Measurements from ENCODE around the gene SRP9.
A peak's percentile ranks its signal among the peaks of the same experiment; 100 is the strongest.

Gene SRP9, protein sequence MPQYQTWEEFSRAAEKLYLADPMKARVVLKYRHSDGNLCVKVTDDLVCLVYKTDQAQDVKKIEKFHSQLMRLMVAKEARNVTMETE

DNA sequence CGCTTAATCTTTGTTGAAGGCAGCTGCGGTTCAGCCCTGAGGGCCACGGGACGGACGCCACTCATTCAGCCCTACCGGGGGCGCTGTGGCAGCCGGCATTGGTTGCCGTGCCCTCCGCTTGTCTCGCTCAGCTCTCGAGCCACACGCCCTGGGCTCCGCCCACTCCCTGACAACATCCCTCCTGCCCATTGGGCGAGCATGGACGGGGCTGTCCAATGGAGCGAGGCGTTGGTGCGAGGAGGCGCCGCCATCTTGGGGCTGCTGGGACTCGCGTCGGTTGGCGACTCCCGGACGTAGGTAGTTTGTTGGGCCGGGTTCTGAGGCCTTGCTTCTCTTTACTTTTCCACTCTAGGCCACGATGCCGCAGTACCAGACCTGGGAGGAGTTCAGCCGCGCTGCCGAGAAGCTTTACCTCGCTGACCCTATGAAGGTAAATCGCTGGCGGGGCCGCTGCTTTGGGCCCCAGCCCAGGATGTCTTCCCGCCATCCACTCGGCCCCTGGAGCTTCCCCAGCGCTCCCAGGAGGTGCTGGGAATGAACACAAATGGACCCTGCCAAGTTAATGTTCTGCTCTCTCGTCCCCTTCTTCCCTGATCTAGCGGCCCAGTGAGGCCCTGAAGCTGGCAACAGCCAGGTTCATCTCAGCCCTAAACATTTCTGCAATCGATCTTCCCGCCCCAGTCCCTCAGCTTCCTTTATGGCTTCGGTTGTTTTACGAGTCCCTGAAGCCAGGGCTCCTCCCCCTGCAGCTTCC lies at the start of gene SRP9:
TSS of gene SRP9 (plus strand) at position 244 of the 754 bp plus-strand sequence. CDS start at position 359, 115 bp downstream.
- peak; percentile 97 for DNase-seq

DNA sequence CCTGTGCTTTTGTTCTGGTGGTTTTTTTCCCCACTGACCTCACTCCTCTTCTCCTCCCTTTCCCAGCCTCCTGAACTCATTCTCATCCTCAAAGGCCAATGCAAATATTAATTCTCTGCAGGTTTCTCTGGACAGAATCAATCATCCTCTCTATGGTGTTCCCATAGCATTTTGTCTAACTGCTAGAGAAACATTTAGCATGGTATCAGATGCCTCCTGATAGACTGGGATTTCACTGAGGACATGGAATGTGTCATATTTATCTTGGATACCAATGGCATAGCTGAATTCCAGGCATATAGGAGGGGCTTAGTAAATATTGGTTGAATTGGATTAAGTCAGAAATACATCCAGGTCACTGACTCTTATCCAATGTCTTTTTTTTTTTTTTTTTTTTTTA lies 46.1 kb upstream of the SRP9 start:
- DNase-seq, result no peak

DNA sequence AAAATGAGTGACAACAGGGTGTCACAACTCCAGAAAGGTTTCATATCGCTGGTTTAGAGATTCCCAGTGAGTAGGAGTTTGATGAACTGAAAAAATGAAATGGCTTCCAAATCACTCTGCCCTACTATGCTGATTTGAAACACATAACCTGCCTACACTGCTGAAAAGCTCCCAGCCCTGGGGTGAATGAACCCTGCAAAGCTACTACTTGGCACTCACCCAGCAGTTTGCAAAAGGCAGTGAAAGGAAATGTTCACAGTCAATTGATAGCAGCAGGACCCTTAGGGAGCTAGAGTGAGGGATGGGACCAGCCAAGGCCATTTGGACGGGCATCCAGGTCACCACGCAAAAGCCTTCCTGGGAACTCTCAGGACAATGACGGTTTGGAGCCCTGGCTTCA lies 44.4 kb upstream of the SRP9 start:
- DNase-seq, result no peak

DNA sequence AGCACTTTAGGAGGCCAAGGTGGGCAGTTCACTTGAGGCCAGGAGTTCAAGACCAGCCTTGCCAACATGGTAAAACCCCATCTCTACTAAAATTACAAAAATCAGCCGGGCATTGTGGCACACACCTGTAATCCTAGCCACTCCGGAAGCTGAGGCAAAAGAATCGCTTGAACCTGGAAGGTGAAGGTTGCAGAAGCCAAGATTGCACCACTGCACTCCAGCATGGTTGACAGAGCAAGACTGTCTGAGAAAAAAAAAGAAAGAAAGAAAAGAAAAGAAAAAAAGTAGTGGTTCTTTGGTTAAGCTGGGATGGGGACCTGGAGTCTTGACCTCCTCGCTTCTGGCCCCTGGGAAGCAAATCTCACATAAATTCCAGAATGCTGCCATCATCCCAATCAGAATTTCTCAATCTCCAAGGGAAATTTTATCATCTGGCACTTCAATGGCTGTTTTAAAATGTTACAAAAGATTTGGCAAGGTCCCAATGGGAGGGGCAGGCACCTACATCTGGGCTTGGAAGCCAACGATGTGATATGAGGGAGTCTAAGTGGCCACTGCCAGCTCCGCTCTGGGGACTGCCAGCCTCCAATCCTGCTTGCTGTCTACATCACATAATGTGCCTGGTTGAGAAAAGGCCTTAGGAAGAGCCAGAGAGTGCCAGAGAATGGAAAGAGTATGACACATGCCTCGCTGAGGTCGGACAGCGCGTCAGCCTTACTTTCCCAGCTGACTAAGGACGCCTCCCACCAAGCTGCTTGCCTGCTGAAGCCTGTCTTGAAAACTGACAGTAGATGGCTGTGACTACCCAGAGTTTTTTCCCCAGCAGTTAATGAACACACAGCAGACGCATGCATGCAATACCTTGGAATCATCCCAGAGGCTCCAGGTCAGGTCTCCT lies 42.1 kb upstream of the SRP9 start:
- DNase-seq, result peak; percentile 16

DNA sequence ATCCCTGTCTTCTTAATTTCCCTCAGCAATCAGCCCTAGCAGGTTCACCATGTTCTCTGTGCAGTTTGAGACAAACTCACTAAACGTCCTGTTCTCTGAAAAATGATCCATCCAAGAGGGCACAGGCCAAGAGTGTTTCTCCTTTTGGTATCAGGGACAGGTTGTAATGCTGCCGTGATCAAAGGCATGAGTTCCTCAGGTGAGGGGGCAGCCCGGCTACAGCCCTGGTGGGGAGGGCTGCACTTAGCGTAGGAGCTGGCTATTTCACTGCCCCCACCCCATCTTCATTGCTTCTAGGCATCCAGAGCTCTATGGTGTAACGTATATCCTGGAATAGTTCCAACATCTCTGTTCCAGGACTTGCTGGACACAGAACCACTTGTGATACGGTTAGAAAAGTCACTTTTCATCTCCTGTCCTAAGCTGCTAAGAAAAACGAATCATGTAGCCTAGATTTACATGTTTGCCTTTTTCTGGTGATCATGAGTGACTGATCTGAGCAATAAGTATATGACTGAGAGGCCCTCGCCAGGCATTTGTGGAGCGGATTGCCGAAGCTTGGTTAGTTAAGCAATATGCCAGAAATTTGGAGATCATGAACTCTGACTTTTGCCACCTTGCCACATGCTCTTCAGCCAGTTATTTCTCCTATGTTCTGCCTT lies 41.1 kb upstream of the SRP9 start:
- no peak for DNase-seq

DNA sequence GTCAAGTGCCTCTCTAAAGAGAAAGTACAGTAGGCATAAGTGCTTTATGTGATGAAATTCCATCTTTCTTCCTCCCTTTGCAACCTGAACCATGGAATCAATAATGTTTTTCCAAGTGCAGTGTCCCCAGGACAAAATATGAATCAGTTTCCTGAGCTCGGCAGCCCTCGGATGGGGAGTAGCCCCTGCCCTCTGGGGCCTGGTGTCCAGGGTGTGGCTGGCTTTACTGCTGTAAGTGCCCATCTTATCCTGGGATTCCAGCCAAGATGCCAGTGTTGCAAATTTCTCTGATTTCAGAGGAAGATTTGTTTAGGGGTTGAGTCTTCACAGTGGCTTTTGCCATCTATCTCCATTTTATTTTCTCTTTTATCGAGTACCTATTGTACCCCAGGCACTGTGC lies 40.5 kb upstream of the SRP9 start:
- no peak for DNase-seq

DNA sequence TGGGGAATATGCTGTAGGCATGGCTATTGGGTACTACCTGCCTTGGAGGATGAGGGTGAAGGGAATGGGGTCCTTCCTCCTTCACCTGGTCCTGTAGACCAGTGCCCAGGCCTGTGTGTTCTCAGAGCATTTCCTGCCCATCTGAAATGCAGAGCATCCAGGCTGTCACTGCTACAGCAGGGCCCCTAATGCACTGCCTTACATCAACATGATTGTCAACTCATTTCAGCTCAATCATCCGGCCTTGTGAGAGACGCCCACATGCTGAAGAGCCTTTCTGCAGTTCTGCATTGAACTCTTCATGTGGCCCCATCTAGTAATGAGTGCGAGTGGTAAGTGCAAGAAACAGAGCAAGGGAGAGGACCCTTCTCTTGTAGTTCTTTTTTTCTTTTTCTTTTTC lies 39.8 kb upstream of the SRP9 start:
- DNase-seq, result peak; percentile 53

DNA sequence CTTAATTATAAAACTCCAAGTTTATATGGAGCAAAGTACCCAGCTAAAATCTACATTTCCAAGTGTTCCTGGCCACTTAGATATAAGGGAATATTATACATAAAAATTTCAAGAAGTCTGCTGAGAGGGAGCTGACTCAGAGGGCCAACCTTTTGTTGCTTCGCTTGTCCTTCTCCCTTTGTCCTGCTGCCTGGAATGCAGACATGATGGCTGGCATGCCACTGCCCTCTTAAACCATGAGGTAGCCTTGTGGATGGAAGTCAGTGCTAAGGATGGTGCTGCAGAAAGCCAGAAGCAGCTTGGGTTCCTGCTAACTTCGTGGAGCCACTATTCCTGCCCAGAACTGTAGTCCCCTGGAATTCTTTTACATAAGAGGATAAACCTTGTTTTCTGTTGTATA lies 38.9 kb upstream of the SRP9 start:
- no peak for DNase-seq

DNA sequence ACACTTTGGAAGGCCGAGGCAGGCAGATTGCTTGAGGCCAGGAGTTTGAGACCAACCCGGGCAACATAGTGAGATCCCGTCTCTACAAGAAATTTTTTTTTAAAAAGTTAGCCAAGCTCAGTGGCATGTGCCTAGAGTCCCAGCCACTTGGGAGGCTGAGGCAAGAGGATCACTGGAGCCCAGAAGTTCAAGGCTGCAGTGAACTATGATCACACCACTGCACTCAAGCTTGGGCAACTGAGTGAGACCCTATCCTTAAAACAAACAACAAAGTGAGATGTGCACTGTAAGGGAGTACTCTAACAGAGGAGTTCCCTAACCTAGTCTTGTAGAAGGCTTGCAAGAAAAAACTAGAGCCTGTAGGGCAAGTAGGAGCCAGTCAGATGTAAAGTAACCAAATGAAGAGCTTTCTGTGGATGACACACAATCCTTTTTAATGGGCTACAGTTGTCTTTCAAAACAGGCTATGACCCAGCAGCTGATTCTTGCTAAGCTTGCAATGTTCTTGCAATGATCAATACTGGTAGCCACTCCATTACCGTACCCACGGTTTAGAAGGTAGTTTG lies 38.0 kb upstream of the SRP9 start:
- no peak for DNase-seq

DNA sequence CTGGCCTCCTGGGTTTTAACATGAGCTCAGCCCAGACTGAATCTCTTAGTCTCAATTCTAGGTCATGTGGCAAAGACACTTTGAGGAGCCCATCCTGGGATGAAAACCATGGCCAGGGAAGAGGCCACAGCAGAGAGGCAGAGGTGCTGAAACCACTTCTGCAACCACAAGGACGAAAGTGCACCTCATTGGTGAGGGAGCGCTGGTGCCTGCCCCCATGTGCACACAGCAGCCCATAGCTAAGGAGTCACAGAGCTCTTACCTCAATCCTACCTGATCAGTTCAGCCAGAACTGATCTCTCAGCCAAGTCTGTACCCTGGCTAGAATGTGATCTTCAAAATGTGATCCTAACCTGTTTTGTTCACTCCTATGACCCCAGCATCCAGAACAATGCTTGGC lies 32.9 kb upstream of the SRP9 start:
- DNase-seq, result no peak

DNA sequence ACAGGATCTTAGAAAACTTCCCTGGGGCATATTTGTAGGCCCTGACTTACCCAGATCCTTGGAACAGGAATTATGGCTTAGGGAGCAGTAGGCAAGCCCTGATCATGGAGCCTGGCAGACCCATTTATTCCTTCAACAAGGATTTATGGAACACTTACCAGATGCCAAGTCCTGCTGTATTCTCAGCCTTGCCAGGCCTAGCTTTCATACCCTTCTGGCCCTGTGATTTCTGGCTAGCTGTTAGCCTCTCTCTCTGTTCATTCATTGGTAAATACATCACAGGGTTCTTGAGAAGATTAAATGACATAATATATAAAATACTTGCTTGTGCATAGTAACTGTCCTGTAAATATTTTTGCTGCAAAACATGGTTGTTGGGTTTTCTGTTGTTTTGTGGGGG lies 32.4 kb upstream of the SRP9 start:
- no peak for DNase-seq

DNA sequence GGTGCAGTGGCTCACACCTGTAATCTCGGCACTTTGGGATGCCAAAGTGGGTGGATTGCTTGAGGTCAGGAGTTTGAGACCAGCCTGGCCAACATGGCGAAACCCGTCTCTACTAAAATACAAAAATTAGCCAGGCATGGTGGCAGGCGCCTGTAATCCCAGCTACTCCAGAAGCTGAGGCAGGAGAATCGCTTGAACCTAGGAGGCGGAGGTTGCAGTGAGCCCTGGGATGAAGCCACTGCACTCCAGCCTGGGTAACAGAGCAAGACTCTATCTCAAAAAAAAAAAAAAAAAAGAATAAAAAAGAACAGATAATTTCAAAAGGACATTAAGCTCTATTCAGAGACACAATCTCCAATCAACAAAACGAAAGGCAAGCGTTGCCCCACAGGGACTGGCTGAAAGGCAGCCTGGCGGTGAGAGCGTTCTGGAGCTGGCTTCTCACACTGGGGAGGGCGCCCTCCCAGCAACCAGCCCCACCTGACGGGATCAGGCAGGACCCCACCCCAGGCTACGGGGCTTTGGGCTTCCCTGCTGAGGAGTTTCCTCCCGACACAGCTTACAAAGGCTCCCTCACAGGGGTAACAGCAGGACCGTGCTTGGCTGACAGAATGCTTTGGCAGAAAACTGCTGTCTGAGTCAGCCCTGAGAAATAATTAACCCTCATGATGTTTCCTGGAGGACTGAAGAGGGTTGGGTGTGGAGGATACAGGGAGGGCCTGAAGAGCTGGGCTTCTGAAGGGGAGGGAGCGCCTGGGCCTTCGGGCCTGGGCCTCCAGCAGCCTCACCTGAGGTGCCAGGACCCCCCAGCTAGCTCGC lies 31.1 kb upstream of the SRP9 start:
- peak; percentile 73 for DNase-seq

DNA sequence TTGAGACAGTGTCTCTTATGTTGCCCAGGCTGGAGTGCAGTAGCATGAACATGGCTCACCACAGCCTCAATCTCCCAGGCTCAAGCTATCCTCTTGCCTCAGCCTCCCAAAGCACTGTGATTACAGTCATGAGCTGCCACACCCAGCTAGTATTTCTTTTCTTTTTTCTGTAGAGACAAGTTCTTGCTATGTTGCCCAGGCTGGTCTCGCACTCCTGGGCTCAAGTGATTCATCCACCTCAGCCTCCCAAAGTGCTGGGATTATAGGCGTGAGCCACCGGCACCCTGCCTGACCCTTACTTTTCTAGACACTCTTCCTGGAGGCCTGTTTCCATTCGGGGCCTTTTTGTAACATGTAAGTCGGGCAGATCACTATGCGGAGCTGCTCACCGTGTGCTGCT lies 30.1 kb upstream of the SRP9 start:
- DNase-seq, result no peak

DNA sequence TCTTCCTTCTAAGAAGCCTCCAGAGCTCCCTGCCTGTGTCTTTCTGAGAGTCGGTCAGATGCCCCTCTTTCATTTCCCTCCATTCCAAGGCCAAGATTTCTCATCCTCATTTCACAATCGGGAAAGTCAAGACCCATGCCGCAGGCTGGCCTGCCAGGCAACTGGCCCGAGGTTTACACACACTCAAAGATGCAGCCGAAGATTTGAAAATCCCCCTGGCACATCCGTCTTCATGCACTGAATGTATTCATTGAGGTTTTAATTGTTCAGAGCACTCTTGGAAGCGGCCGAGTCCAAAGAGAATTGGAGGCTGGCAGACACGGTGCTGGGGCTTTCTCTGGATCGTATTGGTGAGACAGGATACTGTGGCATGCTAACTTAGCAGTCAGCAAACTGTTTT lies 29.1 kb upstream of the SRP9 start:
- DNase-seq, result no peak

DNA sequence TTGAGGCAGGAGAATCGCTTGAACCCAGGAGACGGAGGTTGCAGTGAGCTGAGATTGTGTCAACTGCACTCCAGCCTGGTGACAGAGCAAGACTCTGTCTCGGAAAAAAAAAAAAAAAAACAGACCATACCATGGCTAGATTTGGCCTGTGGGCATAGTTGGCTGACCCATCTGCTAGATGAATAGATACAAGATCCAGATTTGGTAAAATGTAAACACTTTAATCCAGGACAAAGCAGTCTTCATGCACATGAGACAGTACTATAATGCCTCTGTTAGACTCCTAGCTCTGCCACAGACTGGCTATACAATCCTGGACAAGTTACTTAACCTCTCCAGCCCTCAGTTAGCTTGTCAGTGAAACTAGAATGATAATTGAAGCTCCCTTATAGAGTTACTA lies 27.9 kb upstream of the SRP9 start:
- no peak for DNase-seq

DNA sequence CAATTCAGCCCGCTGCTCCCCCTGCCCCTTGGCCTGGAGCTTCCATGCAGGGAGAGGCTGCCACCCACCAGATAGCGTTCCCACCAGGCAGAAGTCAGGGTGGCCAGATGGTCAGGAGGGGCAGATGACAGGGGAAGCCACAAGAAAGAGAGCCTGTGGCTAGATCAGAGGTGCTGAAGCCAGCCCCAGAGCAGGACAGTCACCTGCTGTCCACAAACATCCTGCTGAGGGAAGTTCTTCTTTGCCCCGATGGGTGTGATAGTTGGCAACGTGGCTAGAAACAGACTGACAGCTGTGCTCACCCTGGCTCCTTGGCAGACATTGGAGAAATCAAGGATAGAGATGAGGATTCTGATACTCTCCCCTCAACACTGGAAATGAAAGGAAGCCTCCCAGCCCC lies 27.2 kb upstream of the SRP9 start:
- DNase-seq, result no peak

DNA sequence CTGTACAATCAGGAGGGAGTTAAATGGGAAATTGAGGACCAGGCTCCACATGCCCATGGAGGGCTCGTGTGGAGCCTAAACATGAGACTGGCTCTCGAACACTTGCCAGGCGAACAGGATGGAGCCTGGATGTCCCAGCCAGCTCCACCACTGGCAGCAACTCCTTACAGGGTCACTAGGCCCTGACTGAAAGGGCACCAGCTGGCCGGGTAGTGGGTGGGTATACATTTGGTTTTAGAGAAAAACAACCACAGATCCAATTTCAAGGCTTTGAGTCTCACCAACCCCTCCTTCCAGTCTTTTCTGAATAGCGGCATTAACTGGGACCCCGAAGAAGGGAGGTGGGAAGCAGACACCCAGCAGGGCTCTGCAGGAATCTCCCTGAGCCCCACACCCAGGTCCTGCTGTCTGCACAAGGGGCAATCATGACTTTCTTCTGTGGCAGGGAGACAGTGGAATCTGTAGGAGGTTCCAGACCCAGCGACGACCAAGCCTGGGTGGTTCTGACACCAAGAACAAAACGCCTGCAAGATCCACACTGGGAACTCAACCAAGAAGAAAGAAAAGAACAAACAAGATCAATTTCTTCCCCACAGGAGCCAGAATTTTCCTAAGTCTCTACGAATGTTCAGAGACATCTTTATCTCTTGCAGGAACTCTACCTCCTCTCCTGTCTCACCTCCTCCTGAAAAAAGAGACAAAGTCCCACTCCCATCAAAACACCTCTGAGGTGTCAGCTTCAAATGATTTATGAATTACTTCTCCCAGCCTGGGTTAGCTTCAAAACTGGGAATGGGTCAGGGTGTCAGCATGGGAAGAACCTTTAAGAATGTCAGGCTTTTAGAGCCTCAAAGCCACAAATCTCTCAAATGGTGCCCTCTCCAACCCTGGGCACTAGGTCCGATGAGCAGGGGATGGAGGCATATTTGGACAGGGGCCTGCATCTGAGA lies 26.5 kb upstream of the SRP9 start:
- DNase-seq, result no peak

DNA sequence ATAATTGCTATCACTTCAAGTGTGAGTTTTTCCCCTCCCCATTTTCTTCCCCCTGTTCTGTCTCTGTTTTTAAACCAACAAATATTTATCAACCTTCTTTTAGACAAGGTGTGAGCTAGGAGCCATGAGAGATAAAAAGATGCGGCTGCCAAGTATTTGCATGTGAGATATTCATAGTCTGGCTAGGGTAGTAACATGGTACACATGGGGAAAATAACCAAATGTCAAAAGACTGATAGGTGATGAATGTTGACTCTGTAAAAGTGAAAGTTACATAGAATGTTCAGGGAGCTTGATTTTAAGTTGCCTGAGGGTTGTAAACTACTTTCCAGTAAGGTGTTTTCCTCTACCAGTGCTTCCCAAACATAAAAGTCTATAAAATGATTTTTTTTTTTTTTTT lies 25.4 kb upstream of the SRP9 start:
- no peak for DNase-seq

DNA sequence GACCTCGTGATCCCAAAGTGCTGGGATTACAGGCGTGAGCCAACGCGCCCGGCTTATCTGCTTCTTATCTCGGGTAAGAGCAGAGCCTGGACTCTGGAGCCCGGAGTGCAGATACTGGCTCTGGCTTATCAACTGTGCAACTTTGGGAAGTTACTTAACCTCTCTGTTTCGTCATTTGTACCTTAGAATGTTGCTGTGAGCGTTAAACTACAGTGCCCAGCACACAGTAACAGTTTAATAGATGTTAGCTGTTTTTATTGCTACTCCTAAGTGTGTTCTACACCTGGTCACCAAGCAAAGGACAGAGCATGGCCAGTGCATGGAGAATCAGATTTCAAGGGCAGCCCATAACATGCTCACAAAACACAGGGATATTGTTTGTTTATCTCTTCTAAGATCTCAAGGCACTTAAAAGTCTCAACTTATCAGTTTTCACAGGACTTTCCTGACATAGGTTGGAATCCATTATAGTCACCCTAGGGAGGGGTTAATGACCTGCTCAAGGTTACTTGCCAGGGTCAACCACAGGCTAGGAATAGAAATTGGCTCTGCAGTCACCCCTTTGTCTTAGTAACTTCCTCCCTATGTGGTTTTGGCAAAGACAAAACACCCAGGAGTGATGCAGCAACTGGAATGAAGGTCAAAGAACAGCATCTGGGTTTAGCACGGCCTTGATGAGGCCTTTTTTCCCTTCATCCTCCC lies 22.5 kb upstream of the SRP9 start:
- DNase-seq, result no peak

DNA sequence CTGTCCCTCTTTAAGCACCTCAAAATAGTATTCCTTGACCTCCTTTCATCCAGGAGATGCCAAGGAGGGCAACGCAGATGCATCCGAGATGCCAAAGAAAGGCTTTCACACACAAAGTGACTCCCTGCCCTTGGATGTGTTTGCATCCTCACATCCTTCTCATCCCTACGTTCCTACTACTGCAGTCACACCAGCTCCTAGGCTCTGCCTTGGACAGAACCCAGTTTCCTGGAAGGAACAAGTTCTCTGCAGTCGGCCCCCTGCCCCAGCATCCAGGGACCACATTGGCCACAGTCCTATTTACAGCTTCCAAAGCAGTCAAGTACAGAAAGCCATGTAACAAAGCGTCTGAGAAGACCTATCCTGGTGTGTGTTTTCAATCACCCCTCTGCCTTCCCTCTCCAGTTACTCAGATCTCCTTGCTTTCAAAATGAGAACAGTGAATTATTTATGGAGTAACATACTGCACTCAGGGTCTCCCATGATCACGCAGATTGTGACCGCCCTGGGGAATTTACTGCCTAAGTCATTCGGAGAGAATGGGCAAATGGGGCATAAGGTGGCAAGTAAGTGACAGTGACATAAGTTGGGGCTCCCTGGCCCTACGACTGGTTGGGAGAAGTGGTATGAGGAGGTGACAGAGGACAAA lies 21.8 kb upstream of the SRP9 start:
- DNase-seq, result no peak

Data from NCI-H2227 treated with DMSO at 0.1 percent for 48 hours (cell line).